ENCODE measurements around the gene OR4K15.
"Not testable (repeated sequence)": the region's sequence is repeated elsewhere in the genome, so short reads cannot be mapped to it uniquely, and the experiment has no call there.

Gene OR4K15, protein sequence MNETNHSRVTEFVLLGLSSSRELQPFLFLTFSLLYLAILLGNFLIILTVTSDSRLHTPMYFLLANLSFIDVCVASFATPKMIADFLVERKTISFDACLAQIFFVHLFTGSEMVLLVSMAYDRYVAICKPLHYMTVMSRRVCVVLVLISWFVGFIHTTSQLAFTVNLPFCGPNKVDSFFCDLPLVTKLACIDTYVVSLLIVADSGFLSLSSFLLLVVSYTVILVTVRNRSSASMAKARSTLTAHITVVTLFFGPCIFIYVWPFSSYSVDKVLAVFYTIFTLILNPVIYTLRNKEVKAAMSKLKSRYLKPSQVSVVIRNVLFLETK

DNA sequence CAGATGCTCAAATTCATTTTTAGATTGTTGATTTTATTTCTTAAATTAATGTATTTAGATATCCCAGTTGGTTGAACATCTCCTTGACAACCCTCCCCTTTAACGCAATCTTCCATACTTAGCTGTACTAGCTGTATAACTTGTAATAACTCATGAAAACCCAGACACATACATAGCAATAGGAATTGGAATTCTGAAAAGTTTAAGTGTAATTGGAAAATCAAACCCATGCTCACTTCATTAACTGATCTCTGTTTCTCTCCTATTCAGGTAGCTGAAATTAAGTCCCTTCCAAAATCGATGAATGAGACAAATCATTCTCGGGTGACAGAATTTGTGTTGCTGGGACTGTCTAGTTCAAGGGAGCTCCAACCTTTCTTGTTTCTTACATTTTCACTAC, at the start of gene OR4K15:
OR4K15 (plus strand) TSS at position 301 of the 400 bp plus-strand sequence; CDS start at position 301, 0 bp downstream.
- no peak for DNase-seq

DNA sequence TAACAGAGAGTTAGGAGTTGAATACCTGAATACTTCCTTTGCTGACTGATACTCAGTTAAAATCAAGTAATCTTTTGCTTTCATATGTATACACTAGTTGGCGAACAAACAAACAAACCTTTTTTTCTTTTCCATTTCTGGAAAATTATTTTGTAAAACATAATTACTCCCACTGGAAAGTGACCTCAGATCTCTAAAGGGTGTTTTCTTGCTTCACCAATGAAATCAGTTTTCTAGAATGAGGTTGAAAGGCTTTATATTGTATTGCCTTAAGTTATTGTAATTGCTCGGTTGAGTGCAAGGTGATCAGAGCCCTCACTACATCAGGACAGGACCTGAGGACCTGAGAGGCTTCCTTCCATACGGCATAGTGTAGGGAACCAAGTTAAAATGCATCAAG, 44.8 kb upstream of the OR4K15 start, which contains the start of gene OR4K1:
OR4K1 (plus strand) TSS at position 301 of the 400 bp plus-strand sequence. CDS start 4,750 bp downstream, outside the sequence.
- no peak for DNase-seq

DNA sequence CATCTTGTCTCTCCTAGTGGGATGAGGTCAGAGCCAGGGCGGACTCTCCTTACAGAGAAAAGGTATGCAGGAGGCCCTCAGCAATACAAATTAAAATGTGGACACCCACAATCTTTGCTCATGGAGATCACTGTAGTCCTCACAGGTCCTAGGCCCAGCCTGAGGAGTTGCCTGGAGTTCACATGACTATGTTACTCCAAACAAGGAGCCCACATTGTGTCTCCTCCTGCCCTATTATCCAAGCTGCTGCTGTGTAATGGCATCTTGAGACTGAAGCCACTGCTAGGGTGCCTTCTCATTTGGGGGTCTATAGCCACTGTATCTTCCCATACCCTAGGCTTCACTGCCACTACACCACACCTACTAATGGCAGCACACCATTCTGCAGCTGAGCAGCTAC, 33.7 kb upstream of the OR4K15 start:
- DNase-seq: no peak

DNA sequence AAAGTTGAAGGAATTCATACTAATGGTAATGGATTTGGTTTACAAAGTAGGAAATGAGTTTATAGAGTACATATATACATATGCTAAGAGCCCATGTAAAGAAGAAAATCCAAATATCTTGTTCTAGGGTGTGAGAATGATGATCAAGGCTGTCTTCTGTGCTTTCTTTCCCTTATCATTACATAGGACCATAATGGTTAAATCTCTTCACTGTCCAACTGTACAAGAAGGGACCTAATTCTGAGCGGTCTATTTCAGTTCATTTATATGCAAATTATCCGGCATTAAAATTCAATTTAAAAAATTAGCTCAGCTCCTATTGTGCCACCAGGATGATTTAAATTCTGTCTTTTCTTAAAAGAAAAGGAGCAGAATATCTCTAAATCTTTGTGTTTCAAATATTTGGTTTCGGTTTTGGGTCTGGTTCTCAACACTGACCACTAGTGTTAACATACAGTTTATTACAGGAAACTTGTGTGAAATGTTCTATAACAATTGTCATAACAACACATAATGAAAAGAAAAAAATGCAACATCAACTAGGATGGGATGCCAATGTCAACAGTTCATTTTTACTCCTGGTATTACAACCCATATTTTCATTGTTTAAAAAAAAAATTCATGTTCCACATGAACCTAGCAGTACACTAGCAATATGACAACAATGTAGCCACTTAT, 27.8 kb upstream of the OR4K15 start:
- DNase-seq: no peak

- no peak for DNase-seq
Observed at GRCh38 chr14:19949218-19949617, 26.2 kb upstream of the OR4K15 start.

DNA sequence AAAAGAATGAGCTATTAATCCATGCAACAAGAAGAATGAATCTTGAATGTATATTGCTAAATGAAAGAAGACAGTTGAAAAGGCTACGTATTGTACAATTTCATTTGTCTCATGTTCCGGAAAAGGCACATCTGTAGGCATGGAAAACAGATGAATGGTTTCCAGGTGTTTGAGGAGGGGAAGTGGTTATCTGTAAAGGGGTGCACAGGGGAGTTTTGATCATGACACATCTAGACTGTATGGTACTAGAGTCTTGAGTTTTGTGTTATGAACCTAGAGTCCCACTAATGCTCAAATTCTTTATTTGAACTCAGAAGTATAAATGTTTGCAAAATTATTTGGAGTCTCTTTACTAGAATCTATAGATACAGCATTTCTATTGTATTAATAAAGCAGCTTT, 5.7 kb upstream of the OR4K15 start:
- DNase-seq: not testable (repeated sequence)

DNA sequence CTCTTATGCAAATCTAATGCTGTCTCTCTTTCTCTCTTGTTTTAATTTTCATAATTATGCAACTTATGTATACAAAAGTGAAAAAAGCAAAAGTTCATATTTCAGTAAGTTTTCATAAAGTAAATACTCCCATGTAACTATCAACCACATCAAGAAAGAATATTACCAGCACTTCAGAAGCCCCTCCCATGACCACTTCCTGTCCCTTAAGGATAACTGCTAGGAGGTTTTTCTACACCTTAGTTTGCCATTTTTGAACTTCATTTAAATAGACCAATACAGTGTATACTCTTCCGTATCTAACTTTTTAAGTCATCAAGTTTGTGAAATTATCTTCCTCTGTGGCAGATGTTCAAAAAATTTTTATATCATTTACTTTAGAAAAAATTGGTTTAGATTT, 547 bp upstream of the OR4K15 start:
- DNase-seq: no peak

DNA sequence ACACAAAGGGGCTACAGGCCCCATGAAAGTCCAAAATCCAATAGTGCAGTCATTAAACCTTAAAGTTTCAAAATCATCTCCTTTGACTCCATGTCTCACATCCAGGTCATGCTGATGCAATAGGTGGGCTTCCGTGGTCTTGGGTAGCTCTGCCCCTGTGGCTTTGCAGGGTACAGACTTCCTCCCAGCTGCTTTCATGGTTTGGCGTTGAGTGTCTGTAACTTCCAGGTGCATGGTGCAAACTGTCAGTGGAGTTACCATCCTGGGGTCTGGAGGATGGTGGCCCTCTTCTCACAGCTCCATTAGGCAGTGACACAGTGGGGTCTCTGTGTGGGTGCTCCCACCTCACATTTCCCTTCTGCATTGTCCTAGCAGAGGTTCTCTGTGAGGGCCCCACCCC, 18.0 kb downstream of the OR4K15 start:
- no peak for DNase-seq

DNA sequence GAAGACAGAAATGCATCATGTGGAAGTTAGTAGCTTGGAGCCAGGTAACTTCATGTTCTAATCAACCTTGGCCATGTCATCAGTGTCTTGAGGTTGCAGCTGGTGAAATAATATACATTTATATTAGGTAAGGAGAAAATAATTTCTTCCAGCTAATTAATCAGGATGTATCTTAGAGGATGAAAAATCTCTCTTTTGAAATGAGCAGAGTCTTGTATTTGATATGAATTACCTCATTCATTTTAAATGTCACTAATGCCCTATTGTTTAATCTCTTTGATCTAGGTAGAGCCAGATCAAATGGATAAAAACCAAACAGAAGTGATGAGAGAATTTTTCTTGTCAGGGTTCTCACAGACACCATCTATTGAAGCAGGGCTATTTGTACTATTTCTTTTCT, 26.5 kb downstream of the OR4K15 start, which contains the start of gene OR4Q2:
OR4Q2 (plus strand) TSS at position 301 of the 400 bp plus-strand sequence.
- no peak for DNase-seq

DNA sequence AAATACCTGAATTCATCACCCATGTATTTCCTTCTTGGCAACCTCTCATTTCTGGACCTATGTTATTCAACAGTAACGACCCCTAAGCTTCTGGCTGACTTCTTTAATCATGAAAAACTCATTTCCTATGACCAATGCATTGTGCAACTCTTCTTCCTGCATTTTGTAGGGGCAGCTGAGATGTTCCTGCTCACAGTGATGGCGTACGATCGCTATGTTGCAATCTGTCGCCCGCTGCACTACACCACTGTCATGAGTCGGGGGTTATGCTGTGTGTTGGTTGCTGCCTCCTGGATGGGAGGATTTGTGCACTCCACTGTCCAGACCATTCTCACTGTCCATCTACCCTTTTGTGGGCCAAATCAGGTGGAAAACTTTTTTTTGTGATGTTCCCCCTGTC, 26.9 kb downstream of the OR4K15 start:
- no peak for DNase-seq

- DNase-seq: no peak
Observed at GRCh38 chr14:20008156-20008555, 32.8 kb downstream of the OR4K15 start.

DNA sequence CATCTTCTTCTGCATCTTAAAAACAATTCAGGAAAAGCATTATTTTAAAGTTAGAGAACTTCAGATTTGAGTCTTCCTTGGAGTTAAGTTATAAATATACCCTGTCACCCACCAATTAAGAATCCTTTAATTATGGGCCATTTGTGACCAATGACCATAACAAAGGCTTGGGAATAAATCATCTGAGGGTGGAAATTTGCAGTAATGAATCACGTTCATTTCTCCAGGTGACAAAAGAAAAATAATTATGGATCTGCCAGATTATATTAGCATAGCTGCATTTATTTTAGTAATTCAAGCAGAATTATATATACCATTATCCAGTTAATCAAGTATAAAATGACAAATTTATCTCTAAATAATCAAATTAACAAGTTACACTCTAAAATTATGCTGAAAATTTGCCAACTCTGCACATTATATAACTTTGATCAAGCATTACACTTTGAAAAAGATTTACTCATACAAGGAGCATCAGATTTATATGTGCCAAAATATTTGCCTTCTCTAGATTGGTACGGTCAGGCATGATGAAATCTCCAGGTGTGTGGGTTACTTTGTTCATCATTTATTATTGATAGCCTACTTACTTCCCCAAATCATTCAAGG, 44.0 kb downstream of the OR4K15 start, which contains the start of gene OR4K14:
OR4K14 (minus strand) TSS at position 51 of the 609 bp plus-strand sequence. CDS start 4,114 bp downstream, outside the sequence.
- no peak for DNase-seq
